ENCODE results near the gene TTYH2. TPM values are rescaled to one million over a fixed set of nuclear protein-coding genes. Genes with fewer than 3 reads are reported as not detected.

The TTYH2 gene
- total and polyA plus RNA-seq, 2 donors (not counting 1 experiment from before 2014, with no cell fraction given): 3.0 to 3.1 TPM

DNA sequence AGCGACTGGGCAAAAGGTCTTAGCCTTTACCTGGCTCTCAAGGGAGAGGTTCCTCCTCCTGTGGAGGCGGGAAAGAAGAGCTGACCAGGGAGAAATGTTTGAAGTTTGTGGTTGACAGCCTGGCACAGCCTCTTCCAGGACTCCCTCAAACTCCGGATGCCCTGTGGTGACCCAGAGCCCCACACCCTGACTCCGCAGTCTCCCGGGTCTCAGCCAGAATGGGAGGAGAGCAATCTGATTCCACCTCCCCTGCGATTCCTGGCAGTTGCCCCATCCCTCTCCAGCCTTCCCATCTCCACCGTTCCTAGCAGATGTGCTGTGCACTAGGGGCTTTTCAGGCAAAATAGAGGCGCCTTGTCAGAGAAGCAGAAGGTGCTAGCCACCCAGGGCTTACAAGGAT, 55.2 kb downstream of the TTYH2 start:
- H3K27me3 ChIP-seq (replicated peaks in 1 of 4; ENCODE audit: control extremely low read depth in 1 of 4, control insufficient read depth in 3 of 4, insufficient read depth in 4 of 4, low read length in 3 of 4): peaks cover 0 to 5% (median 0%) of the 10 kb centered on the region in 4 experiments
- DNase-seq (no peak), ATAC-seq (ENCODE audit: low read depth) (no peak)
- H3K4me2 ChIP-seq (replicated peaks; ENCODE audit: low read depth, low read length, poor library complexity, severe bottlenecking): no peak overlapping the region
- Mint-ChIP-seq H3K4me1 (no peaks in the 10 kb centered on the region), H3K4me3 (no peak overlapping the region), H3K27me3 (peaks cover 37% of the 10 kb centered on the region), H3K9me3 (ENCODE audit: insufficient read depth) (no peaks in the 10 kb centered on the region), H3K27ac (no peak overlapping the region)
- no peaks in the 10 kb centered on the region for H3K36me3 ChIP-seq (replicated peaks in 1 of 2; ENCODE audit: control extremely low read depth in 1 of 2, control insufficient read depth in 1 of 2, extremely low read depth in 1 of 2, insufficient read depth in 2 of 2, low read length in 1 of 2)
- intact Hi-C loops (cut with micrococcal nuclease): no loop called here
- 51% methylated on average over 5 of the region's 8 CpGs for WGBS (ENCODE audit: insufficient coverage)
- no peak overlapping the region for H3K4me3 ChIP-seq (ENCODE audit: control extremely low read depth in 1 of 5, extremely low read depth in 1 of 5, insufficient read depth in 1 of 5, low read depth in 2 of 5, low read length in 4 of 5)
- no peak overlapping the region for H3K27ac ChIP-seq (ENCODE audit: low read length in 2 of 2)
- POLR2A ChIA-PET: no interaction called here
- TF ChIP-seq CTCF (IDR thresholded peaks at IDR 0.05) (no peak), EZH2 (IDR thresholded peaks at IDR 0.05; ENCODE audit: borderline replicate concordance, insufficient read depth, low read depth, low read length, poor library complexity, severe bottlenecking) (no peak)
- no peak overlapping the region for H3K9ac ChIP-seq (ENCODE audit: low read length)
- no peaks in the 10 kb centered on the region for H3K79me2 ChIP-seq (ENCODE audit: control insufficient read depth, insufficient read depth, low read length)
- H3K4me1 ChIP-seq (ENCODE audit: control insufficient read depth in 2 of 2, insufficient read depth in 2 of 2, low read length in 2 of 2): no peaks in the 10 kb centered on the region
- no peak overlapping the region for H2AFZ ChIP-seq (ENCODE audit: insufficient read depth, low read depth, low read length, poor library complexity, severe bottlenecking)
- no peaks in the 10 kb centered on the region for H3K9me3 ChIP-seq (ENCODE audit: control extremely low read depth in 1 of 3, control insufficient read depth in 2 of 3, insufficient read depth in 1 of 3, low read length in 2 of 3)
- H4K20me1 ChIP-seq (ENCODE audit: control insufficient read depth, insufficient read depth, low read length, poor library complexity, severe bottlenecking): no peaks in the 10 kb centered on the region
- CTCF ChIA-PET: no interaction called here

DNA sequence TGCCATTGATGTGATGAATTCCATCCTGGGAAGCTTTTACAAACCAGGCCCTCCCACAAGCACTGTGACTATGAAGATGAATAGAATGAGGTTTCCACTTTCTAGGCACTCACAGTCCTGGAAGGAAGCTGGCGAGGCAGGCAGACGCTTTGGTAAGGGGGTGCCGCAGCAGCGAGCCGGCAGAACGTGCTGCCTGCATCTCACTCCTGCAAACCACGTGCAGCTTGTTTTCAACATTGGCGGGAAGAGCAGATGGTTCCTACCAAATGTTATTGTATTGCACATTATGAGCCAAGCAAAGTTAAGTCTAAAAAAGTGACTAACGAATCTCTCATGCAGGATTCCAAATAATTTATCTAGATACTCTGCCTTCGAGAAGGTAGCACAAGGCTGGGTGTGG, 57.0 kb downstream of the TTYH2 start:
- Histone ChIP-seq H3K27me3 (replicated peaks in 1 of 4; ENCODE audit: control extremely low read depth in 1 of 4, control insufficient read depth in 3 of 4, insufficient read depth in 4 of 4, low read length in 3 of 4) (peaks cover 0 to 14% (median 0%) of the 10 kb centered on the region in 4 experiments), H3K4me3 (ENCODE audit: control extremely low read depth in 1 of 5, extremely low read depth in 1 of 5, insufficient read depth in 1 of 5, low read depth in 2 of 5, low read length in 4 of 5) (no peak overlapping the region), H3K9ac (ENCODE audit: low read length) (no peak overlapping the region), H3K27ac (ENCODE audit: low read length in 2 of 2) (no peak overlapping the region), H4K20me1 (ENCODE audit: control insufficient read depth, insufficient read depth, low read length, poor library complexity, severe bottlenecking) (no peaks in the 10 kb centered on the region), H3K4me2 (replicated peaks; ENCODE audit: low read depth, low read length, poor library complexity, severe bottlenecking) (no peak overlapping the region), H3K79me2 (ENCODE audit: control insufficient read depth, insufficient read depth, low read length) (no peaks in the 10 kb centered on the region), H2AFZ (ENCODE audit: insufficient read depth, low read depth, low read length, poor library complexity, severe bottlenecking) (no peak overlapping the region), H3K9me3 (ENCODE audit: control extremely low read depth in 1 of 3, control insufficient read depth in 2 of 3, insufficient read depth in 1 of 3, low read length in 2 of 3) (no peaks in the 10 kb centered on the region), H3K36me3 (replicated peaks in 1 of 2; ENCODE audit: control extremely low read depth in 1 of 2, control insufficient read depth in 1 of 2, extremely low read depth in 1 of 2, insufficient read depth in 2 of 2, low read length in 1 of 2) (no peaks in the 10 kb centered on the region), H3K4me1 (ENCODE audit: control insufficient read depth in 2 of 2, insufficient read depth in 2 of 2, low read length in 2 of 2) (peaks cover 12 to 14% of the 10 kb centered on the region in 2 donors)
- 78% methylated on average over 9 of the region's 10 CpGs for WGBS (ENCODE audit: insufficient coverage)
- Mint-ChIP-seq H3K27me3 (peaks cover 51% of the 10 kb centered on the region), H3K27ac (no peak overlapping the region), H3K9me3 (ENCODE audit: insufficient read depth) (no peaks in the 10 kb centered on the region), H3K4me1 (peaks cover 13% of the 10 kb centered on the region), H3K4me3 (no peak overlapping the region)
- no peak for ATAC-seq (ENCODE audit: low read depth)
- no peak for DNase-seq
- intact Hi-C loops (cut with micrococcal nuclease): no loop called here
- POLR2A ChIA-PET: no interaction called here
- CTCF ChIA-PET: no interaction called here
- TF ChIP-seq CTCF (IDR thresholded peaks at IDR 0.05) (no peak), EZH2 (IDR thresholded peaks at IDR 0.05; ENCODE audit: borderline replicate concordance, insufficient read depth, low read depth, low read length, poor library complexity, severe bottlenecking) (no peak)
